Keratinocyte (primary cell): ENCODE data around the gene SH2D1B. TPM values are rescaled to one million over a fixed set of nuclear protein-coding genes. Genes with fewer than 3 reads are reported as not detected.

Experiments used
- DNase-seq: peaks from one replicate; pipeline ENCODE4 v3.0.0-alpha.2; 2011; ENCODE audit warnings: low read depth, missing footprints, low spot score
- FAIRE-seq: peaks from 2 replicates; lab custom pipeline; 2011; peaks lifted over from hg19 to GRCh38; lab: Jason Lieb, UNC
- H2AFZ ChIP-seq: 2 replicates; pipeline ENCODE4 v1.6.0; 2012; ENCODE audit warnings: low read length, control low read depth, inconsistent platforms; ENCODE audit not compliant: control insufficient read depth
- H3K27ac ChIP-seq: 2 replicates; pipeline ENCODE4 v1.5.1; 2011; ENCODE audit warnings: low read length; ENCODE audit not compliant: control insufficient read depth, insufficient read depth
- H3K27me3 ChIP-seq: 3 replicates; pipeline ENCODE4 v1.6.0; 2011; ENCODE audit warnings: low read length; ENCODE audit not compliant: control insufficient read depth, insufficient read depth; ENCODE audit errors: extremely low read depth
- H3K36me3 ChIP-seq, 2 experiments: 2 replicates in 1 of 2; 3 replicates in 1 of 2; pipeline ENCODE4 v1.5.1; 2011; ENCODE audit warnings: low read length in 2 of 2, mild to moderate bottlenecking in 1 of 2; ENCODE audit not compliant: control insufficient read depth in 2 of 2, insufficient read depth in 2 of 2; ENCODE audit errors: extremely low read depth in 1 of 2
- H3K4me1 ChIP-seq: 3 replicates; pipeline ENCODE4 v1.5.1; 2011; ENCODE audit warnings: low read length; ENCODE audit not compliant: control insufficient read depth, insufficient read depth; ENCODE audit errors: extremely low read depth
- H3K4me2 ChIP-seq: 3 replicates; pipeline ENCODE4 v1.6.0; 2011; ENCODE audit warnings: low read depth, low read length; ENCODE audit not compliant: control insufficient read depth, insufficient read depth; ENCODE audit errors: extremely low read depth
- H3K4me3 ChIP-seq, 3 experiments: fragments of 200-600 bp in 1 of 3; sonication (generic) in 1 of 3; 2 replicates in 2 of 3; 3 replicates in 1 of 3; pipeline ENCODE4 v1.5.1; 2011 to 2016; ENCODE audit warnings: low read length in 3 of 3, mild to moderate bottlenecking in 3 of 3, control low read depth in 2 of 3, inconsistent platforms in 1 of 3, low read depth in 1 of 3, mixed read lengths in 1 of 3, mixed run types in 1 of 3, moderate library complexity in 1 of 3; ENCODE audit not compliant: control insufficient read depth in 2 of 3, insufficient read depth in 2 of 3; ENCODE audit errors: extremely low read depth in 1 of 3
- H3K79me2 ChIP-seq: 2 replicates; pipeline ENCODE4 v1.6.0; 2012; ENCODE audit warnings: low read length; ENCODE audit not compliant: control insufficient read depth, insufficient read depth
- H3K9ac ChIP-seq: 3 replicates; pipeline ENCODE4 v1.6.0; 2011; ENCODE audit warnings: low read length; ENCODE audit not compliant: control insufficient read depth, insufficient read depth; ENCODE audit errors: extremely low read depth
- H3K9me1 ChIP-seq: 3 replicates; pipeline ENCODE4 v1.6.0; 2011; ENCODE audit warnings: low read length; ENCODE audit not compliant: control insufficient read depth, insufficient read depth; ENCODE audit errors: extremely low read depth
- H3K9me3 ChIP-seq: 2 replicates; pipeline ENCODE4 v1.5.1; 2012; ENCODE audit warnings: low read depth, low read length; ENCODE audit not compliant: control insufficient read depth
- H4K20me1 ChIP-seq: 3 replicates; pipeline ENCODE4 v1.6.0; 2011; ENCODE audit warnings: low read length; ENCODE audit not compliant: control insufficient read depth, insufficient read depth; ENCODE audit errors: extremely low read depth
- EZH2 ChIP-seq: IDR thresholded peaks from one replicate; pipeline ENCODE4 v1.6.1; 2012; ENCODE audit warnings: inconsistent platforms, mild to moderate bottlenecking, low read length, moderate library complexity
- dilution Hi-C: fragments of 300-500 bp; cut with MboI; formaldehyde crosslinking; loops from one replicate; pipeline ENCODE4 v1.7.0; 2020; ENCODE audit warnings: low sequenced_read_pairs; ENCODE audit not compliant: extremely low pct_ligation_motif_present
- polyA plus RNA-seq, 5 experiments: library from polyadenylated mRNA; depleted of rRNA in 3 of 5; stranded (reverse) in 3 of 5; stranded (forward) in 1 of 5; unstranded in 1 of 5; fragments of >200 nt; gene quantifications; 1 replicate in 1 of 5; 2 replicates in 3 of 5; 3 replicates in 1 of 5; pipeline versions ENCODE4 v1.2.1 to v1.2.3, GENCODE V29; 2011 to 2012; ENCODE audit warnings: missing spikeins in 2 of 5, low read depth in 1 of 5, low replicate concordance in 1 of 5
- TF ChIP-seq, protein P1 (sequence below), 3 experiments: IDR thresholded peaks in 1 of 3; conservative IDR thresholded peaks in 1 of 3; optimal IDR thresholded peaks in 1 of 3; 2 replicates in 2 of 3; 3 replicates in 1 of 3; pipeline versions ENCODE3 to v1.5.1; 2011; ENCODE audit warnings: low read length in 3 of 3, mild to moderate bottlenecking in 3 of 3, moderate library complexity in 2 of 3, control low read depth in 1 of 3, inconsistent platforms in 1 of 3; ENCODE audit not compliant: insufficient read depth in 2 of 3; ENCODE audit errors: extremely low read depth in 1 of 3

Gene SH2D1B
- polyA plus RNA-seq, 1 donor (not counting 4 experiments of a cell fraction or from before 2014, with no cell fraction given): not detected

DNA sequence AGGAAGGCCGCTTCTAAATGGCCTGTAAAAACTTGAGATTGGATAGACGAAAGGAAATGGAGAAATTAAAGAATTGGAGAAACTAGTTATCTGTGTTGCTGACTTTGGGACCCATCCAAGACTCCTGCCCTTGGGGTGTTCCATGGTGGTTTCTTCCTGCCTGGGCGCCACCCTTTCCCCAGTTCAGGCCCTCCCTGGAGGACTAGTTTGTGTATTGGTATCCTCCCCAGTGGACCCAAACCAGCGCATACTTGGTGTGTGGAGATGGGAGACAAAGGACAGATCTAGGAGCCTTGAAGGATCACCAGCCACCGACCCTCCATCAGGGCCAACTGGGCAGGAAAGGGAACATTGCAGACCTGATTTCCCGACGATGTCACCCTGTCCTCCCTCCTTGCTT lies 42.4 kb downstream of the SH2D1B start:
- Histone ChIP-seq H3K9me3 (no peaks in the 10 kb centered on the region), H3K9me1 (no peaks in the 10 kb centered on the region), H3K9ac (no peak overlapping the region), H3K27ac (no peak overlapping the region), H3K36me3 (no peaks in the 10 kb centered on the region), H3K79me2 (no peaks in the 10 kb centered on the region), H3K4me3 (no peak overlapping the region), H4K20me1 (no peaks in the 10 kb centered on the region), H2AFZ (no peak overlapping the region), H3K4me2 (peak overlapping the region; percentile 20), H3K27me3 (no peaks in the 10 kb centered on the region), H3K4me1 (peaks cover 29% of the 10 kb centered on the region)
- DNase-seq: no peak
- dilution Hi-C loops: no loop called here
- FAIRE-seq: no peak
- no peak for TF ChIP-seq EZH2
- TF ChIP-seq, protein P1, sequence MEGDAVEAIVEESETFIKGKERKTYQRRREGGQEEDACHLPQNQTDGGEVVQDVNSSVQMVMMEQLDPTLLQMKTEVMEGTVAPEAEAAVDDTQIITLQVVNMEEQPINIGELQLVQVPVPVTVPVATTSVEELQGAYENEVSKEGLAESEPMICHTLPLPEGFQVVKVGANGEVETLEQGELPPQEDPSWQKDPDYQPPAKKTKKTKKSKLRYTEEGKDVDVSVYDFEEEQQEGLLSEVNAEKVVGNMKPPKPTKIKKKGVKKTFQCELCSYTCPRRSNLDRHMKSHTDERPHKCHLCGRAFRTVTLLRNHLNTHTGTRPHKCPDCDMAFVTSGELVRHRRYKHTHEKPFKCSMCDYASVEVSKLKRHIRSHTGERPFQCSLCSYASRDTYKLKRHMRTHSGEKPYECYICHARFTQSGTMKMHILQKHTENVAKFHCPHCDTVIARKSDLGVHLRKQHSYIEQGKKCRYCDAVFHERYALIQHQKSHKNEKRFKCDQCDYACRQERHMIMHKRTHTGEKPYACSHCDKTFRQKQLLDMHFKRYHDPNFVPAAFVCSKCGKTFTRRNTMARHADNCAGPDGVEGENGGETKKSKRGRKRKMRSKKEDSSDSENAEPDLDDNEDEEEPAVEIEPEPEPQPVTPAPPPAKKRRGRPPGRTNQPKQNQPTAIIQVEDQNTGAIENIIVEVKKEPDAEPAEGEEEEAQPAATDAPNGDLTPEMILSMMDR (optimal IDR thresholded peaks at IDR 0.05 in 1 of 3, IDR thresholded peaks at IDR 0.05 in 1 of 3, conservative IDR thresholded peaks at IDR 0.05 in 1 of 3; ENCODE audit: extremely low read depth in 1 of 3, insufficient read depth in 2 of 3, low read length in 3 of 3): no peak

DNA sequence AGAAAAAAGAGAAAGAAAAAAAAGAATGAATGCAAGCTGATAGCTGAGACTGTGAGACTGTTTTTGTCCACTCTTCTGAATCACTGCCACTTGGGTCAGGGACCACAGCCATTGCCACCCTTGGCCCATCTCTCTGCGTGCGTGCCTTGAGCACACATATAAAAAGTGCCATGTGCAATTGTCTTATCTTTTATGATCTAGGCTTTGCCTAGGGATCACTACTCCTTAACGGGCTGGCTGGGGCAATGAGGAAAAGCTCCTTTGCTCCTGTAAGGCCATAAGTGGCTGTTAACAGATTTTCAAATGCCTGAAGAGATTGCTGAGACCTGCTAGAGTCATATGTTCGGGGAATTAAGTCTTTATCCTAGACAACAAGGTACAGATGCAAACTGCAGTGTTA lies 43.5 kb downstream of the SH2D1B start:
- Histone ChIP-seq H3K27ac (no peak overlapping the region), H3K4me1 (peaks cover 29% of the 10 kb centered on the region), H3K4me3 (no peak overlapping the region), H3K27me3 (peaks cover 2% of the 10 kb centered on the region), H3K36me3 (no peaks in the 10 kb centered on the region), H3K9me1 (no peaks in the 10 kb centered on the region), H3K79me2 (no peaks in the 10 kb centered on the region), H3K9ac (no peak overlapping the region), H4K20me1 (no peaks in the 10 kb centered on the region), H3K9me3 (no peaks in the 10 kb centered on the region), H3K4me2 (no peak overlapping the region), H2AFZ (no peak overlapping the region)
- TF ChIP-seq EZH2: no peak
- TF ChIP-seq, protein P1 (optimal IDR thresholded peaks at IDR 0.05 in 1 of 3, IDR thresholded peaks at IDR 0.05 in 1 of 3, conservative IDR thresholded peaks at IDR 0.05 in 1 of 3; ENCODE audit: extremely low read depth in 1 of 3, insufficient read depth in 2 of 3, low read length in 3 of 3): no peak
- dilution Hi-C loops: no loop called here
- no peak for DNase-seq
- no peak for FAIRE-seq
